ENCODE data around the gene SACM1L. TPM values are rescaled to one million over a fixed set of nuclear protein-coding genes. Genes with fewer than 3 reads are reported as not detected.

The SACM1L gene
- total RNA-seq, 1 experiment from 2014 or later = 51.0 TPM

DNA sequence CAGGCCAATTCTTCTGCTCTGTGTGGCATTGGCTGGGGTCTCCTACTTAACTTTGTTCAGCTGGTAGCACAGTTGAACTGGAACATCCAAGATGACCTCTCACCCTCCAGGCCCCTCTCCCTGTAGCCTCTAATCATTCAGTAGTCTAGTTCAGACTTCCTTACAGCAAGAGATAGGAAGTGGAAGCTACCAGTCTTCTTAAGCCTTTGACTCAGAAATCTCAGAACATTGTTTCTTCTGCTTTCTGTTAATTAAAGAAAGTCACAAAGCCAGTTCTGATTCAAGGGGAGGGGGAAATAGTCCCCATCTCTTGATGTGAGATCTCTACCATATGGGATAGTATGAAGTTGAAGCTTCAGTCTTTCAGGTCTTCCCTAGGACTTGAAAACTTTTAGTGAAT is 18.8 kb upstream of the SACM1L start:
- no TSS peak for BruUV-seq (replicated peaks)
- H3K27ac Mint-ChIP-seq (ENCODE audit: unreplicated experiment) = no peak overlapping the region
- CTCF ChIA-PET = no interaction called here
- POLR2A ChIA-PET = no interaction called here
- no peaks in the 10 kb centered on the region for H3K4me1 Mint-ChIP-seq (ENCODE audit: low read depth, unreplicated experiment)
- no peaks in the 10 kb centered on the region for H3K9me3 Mint-ChIP-seq (ENCODE audit: unreplicated experiment)
- Histone ChIP-seq H3K4me3 (ENCODE audit: low read depth, low read length) (no peak overlapping the region), H3K36me3 (ENCODE audit: control insufficient read depth, insufficient read depth, low read length) (peaks cover 2% of the 10 kb centered on the region), H3K9me3 (no peaks in the 10 kb centered on the region), H3K27me3 (replicated peaks; ENCODE audit: control insufficient read depth, insufficient read depth, low read length) (no peaks in the 10 kb centered on the region), H3K4me1 (no peaks in the 10 kb centered on the region)
- H3K4me3 Mint-ChIP-seq (ENCODE audit: unreplicated experiment) = no peak overlapping the region
- intact Hi-C loops (cut with micrococcal nuclease; ENCODE audit: unreplicated experiment) = no loop called here
- TF ChIP-seq, protein P1, sequence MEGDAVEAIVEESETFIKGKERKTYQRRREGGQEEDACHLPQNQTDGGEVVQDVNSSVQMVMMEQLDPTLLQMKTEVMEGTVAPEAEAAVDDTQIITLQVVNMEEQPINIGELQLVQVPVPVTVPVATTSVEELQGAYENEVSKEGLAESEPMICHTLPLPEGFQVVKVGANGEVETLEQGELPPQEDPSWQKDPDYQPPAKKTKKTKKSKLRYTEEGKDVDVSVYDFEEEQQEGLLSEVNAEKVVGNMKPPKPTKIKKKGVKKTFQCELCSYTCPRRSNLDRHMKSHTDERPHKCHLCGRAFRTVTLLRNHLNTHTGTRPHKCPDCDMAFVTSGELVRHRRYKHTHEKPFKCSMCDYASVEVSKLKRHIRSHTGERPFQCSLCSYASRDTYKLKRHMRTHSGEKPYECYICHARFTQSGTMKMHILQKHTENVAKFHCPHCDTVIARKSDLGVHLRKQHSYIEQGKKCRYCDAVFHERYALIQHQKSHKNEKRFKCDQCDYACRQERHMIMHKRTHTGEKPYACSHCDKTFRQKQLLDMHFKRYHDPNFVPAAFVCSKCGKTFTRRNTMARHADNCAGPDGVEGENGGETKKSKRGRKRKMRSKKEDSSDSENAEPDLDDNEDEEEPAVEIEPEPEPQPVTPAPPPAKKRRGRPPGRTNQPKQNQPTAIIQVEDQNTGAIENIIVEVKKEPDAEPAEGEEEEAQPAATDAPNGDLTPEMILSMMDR (IDR thresholded peaks at IDR 0.05; ENCODE audit: insufficient read depth in 1 of 2, low read depth in 1 of 2, low read length in 1 of 2, severe bottlenecking in 1 of 2, unreplicated experiment in 1 of 2) = no peak
- H3K36me3 Mint-ChIP-seq (ENCODE audit: insufficient read depth, unreplicated experiment) = peaks cover 37% of the 10 kb centered on the region
- no peak for DNase-seq
- H3K27me3 Mint-ChIP-seq (ENCODE audit: insufficient read depth, unreplicated experiment) = no peaks in the 10 kb centered on the region

DNA sequence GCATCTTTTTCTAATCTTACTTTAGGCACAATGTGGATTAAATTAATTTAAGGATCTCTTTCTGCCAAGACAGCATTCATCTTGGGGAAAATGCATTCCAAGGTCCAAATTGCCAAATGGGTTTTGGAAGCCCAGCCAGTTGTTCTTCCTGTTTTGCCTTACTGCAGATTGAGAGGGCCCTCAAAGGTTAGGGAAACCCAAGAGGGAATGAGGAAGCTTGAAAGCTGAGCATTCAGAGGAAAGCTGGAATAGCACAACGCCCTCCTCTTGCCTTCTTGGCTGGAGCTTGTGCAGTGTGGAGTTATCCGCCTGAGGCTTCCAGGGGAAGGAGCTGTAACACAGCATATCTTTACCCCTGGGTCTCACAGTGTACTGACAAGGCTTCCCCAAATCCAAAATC is 18.2 kb upstream of the SACM1L start:
- H3K9me3 ChIP-seq = no peaks in the 10 kb centered on the region
- no peak overlapping the region for H3K4me3 Mint-ChIP-seq (ENCODE audit: unreplicated experiment)

DNA sequence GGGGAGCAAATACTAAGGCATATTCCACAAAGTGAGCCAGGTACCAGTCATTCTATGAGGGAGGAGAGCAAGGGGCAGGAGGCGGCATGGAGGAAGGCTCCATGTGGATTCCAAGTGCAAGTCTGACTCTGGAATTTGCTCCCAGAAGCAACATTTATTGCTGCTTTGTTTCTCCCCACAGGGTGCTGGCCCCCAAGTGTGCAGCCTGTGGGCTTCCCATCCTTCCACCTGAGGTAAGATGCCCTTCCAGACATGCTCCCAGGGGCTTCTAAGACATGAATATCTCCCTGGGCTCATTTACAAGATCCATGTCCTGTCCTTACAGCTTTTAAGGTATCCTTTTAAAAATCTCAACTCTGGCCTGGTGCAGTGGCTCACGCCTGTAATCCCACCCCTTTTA is 15.9 kb upstream of the SACM1L start:
- ChIA-PET POLR2A (no interaction called here), CTCF (no interaction called here)
- Mint-ChIP-seq H3K27ac (ENCODE audit: unreplicated experiment) (no peak overlapping the region), H3K4me3 (ENCODE audit: unreplicated experiment) (no peak overlapping the region), H3K9me3 (ENCODE audit: unreplicated experiment) (no peaks in the 10 kb centered on the region), H3K27me3 (ENCODE audit: insufficient read depth, unreplicated experiment) (no peaks in the 10 kb centered on the region), H3K36me3 (ENCODE audit: insufficient read depth, unreplicated experiment) (peaks cover 41% of the 10 kb centered on the region), H3K4me1 (ENCODE audit: low read depth, unreplicated experiment) (peaks cover 14% of the 10 kb centered on the region)
- H3K4me1 ChIP-seq = peaks cover 10% of the 10 kb centered on the region
- no peak for DNase-seq
- peaks cover 3% of the 10 kb centered on the region for H3K36me3 ChIP-seq (ENCODE audit: control insufficient read depth, insufficient read depth, low read length)
- TF ChIP-seq, protein P1 (IDR thresholded peaks at IDR 0.05; ENCODE audit: insufficient read depth in 1 of 2, low read depth in 1 of 2, low read length in 1 of 2, severe bottlenecking in 1 of 2, unreplicated experiment in 1 of 2) = no peak
- no peak overlapping the region for H3K4me3 ChIP-seq (ENCODE audit: low read depth, low read length)
- BruUV-seq (replicated peaks) = no TSS peak
- H3K9me3 ChIP-seq = no peaks in the 10 kb centered on the region
- no peaks in the 10 kb centered on the region for H3K27me3 ChIP-seq (replicated peaks; ENCODE audit: control insufficient read depth, insufficient read depth, low read length)
- intact Hi-C loops (cut with micrococcal nuclease; ENCODE audit: unreplicated experiment) = no loop called here

More for the DNA sequence above, 18.2 kb upstream of the SACM1L start:
- Histone ChIP-seq H3K27me3 (replicated peaks; ENCODE audit: control insufficient read depth, insufficient read depth, low read length) (no peaks in the 10 kb centered on the region), H3K4me1 (no peaks in the 10 kb centered on the region), H3K36me3 (ENCODE audit: control insufficient read depth, insufficient read depth, low read length) (peaks cover 2% of the 10 kb centered on the region), H3K4me3 (ENCODE audit: low read depth, low read length) (no peak overlapping the region)
- H3K36me3 Mint-ChIP-seq (ENCODE audit: insufficient read depth, unreplicated experiment) = peaks cover 33% of the 10 kb centered on the region
- H3K9me3 Mint-ChIP-seq (ENCODE audit: unreplicated experiment) = no peaks in the 10 kb centered on the region
- TF ChIP-seq, protein P1 (IDR thresholded peaks at IDR 0.05; ENCODE audit: insufficient read depth in 1 of 2, low read depth in 1 of 2, low read length in 1 of 2, severe bottlenecking in 1 of 2, unreplicated experiment in 1 of 2) = no peak
- DNase-seq = no peak
- no peak overlapping the region for H3K27ac Mint-ChIP-seq (ENCODE audit: unreplicated experiment)
- intact Hi-C loops (cut with micrococcal nuclease; ENCODE audit: unreplicated experiment) = no loop called here
- BruUV-seq (replicated peaks) = no TSS peak
- no peaks in the 10 kb centered on the region for H3K27me3 Mint-ChIP-seq (ENCODE audit: insufficient read depth, unreplicated experiment)
- ChIA-PET CTCF (no interaction called here), POLR2A (no interaction called here)
- no peaks in the 10 kb centered on the region for H3K4me1 Mint-ChIP-seq (ENCODE audit: low read depth, unreplicated experiment)

Measured in Caco-2 (cell line).